Skeletal muscle tissue (tissue), 4 donors: Measurements from ENCODE around the gene RBM38. TPM values are rescaled to one million over a fixed set of nuclear protein-coding genes. Genes with fewer than 3 reads are reported as not detected.

Experiments
- H3K27ac ChIP-seq: one replicate; pipeline ENCODE4 v1.7.0; 2013; ENCODE audit warnings: mild to moderate bottlenecking, low read depth, low read length, inconsistent platforms
- H3K27me3 ChIP-seq, 3 donors: one replicate each; pipeline ENCODE4 v1.7.0; 2013; ENCODE audit warnings: low read length in 3 of 3; ENCODE audit not compliant: control insufficient read depth in 3 of 3, insufficient read depth in 3 of 3
- H3K36me3 ChIP-seq, 3 donors: one replicate each; pipeline ENCODE4 v1.7.0; 2013; ENCODE audit warnings: low read length in 3 of 3; ENCODE audit not compliant: control insufficient read depth in 3 of 3, insufficient read depth in 3 of 3
- H3K4me1 ChIP-seq, 3 donors: one replicate each; pipeline ENCODE4 v1.7.0; 2013; ENCODE audit warnings: low read length in 3 of 3, mild to moderate bottlenecking in 3 of 3; ENCODE audit not compliant: control insufficient read depth in 3 of 3, insufficient read depth in 3 of 3
- H3K4me3 ChIP-seq, 3 donors: one replicate each; pipeline ENCODE4 v1.7.0; 2013; ENCODE audit warnings: low read length in 3 of 3
- H3K9ac ChIP-seq, 3 donors: one replicate each; pipeline ENCODE4 v1.7.0; 2013; ENCODE audit warnings: low read length in 3 of 3, mild to moderate bottlenecking in 3 of 3, moderate library complexity in 2 of 3, low read depth in 1 of 3
- H3K9me3 ChIP-seq, 3 donors: one replicate each; pipeline ENCODE4 v1.7.0; 2013; ENCODE audit warnings: low read length in 3 of 3; ENCODE audit not compliant: control insufficient read depth in 3 of 3
- total RNA-seq: library from RNA; depleted of rRNA; stranded (reverse); fragments of >200 nt; gene quantifications from one replicate; pipeline ENCODE4 v1.2.3, GENCODE V29; 2014
- donor health status: Osteomylitis.

RBM38 gene
- total RNA-seq, 1 donor from 2014 or later, result 60.0 TPM

GRCh38 chr20:57445774-57446173 lies 54.6 kb downstream of the RBM38 start:
- Histone ChIP-seq H3K27me3 (no peaks in the 10 kb centered on the region), H3K4me1 (peaks cover 53 to 86% (median 76%) of the 10 kb centered on the region in 3 donors), H3K36me3 (no peaks in the 10 kb centered on the region), H3K9ac (peak overlapping the region in 1 of 3 donors; percentile 66), H3K9me3 (no peaks in the 10 kb centered on the region), H3K27ac (peak overlapping the region; percentile 78), H3K4me3 (peak overlapping the region in 1 of 3 donors; percentile 35)

- H3K4me1 ChIP-seq, result peaks cover 45 to 77% (median 72%) of the 10 kb centered on the region in 3 donors
- H3K9ac ChIP-seq, result peak overlapping the region in 1 of 3 donors; percentile 66
- no peak overlapping the region for H3K27ac ChIP-seq
- H3K4me3 ChIP-seq, result no peak overlapping the region
- H3K27me3 ChIP-seq, result no peaks in the 10 kb centered on the region
- H3K36me3 ChIP-seq, result no peaks in the 10 kb centered on the region
- H3K9me3 ChIP-seq, result no peaks in the 10 kb centered on the region
Observed at GRCh38 chr20:57448764-57449354, 57.7 kb downstream of the RBM38 start.

GRCh38 chr20:57449398-57450354 lies 58.5 kb downstream of the RBM38 start:
- H3K27me3 ChIP-seq, result no peaks in the 10 kb centered on the region
- peaks cover 45 to 75% (median 67%) of the 10 kb centered on the region in 3 donors for H3K4me1 ChIP-seq
- peak overlapping the region in 2 of 3 donors; percentile 14 to 66 for H3K9ac ChIP-seq
- H3K9me3 ChIP-seq, result no peaks in the 10 kb centered on the region
- H3K27ac ChIP-seq, result peak overlapping the region; percentile 51
- no peaks in the 10 kb centered on the region for H3K36me3 ChIP-seq
- H3K4me3 ChIP-seq, result peak overlapping the region in 2 of 3 donors; percentile 17 to 32

DNA sequence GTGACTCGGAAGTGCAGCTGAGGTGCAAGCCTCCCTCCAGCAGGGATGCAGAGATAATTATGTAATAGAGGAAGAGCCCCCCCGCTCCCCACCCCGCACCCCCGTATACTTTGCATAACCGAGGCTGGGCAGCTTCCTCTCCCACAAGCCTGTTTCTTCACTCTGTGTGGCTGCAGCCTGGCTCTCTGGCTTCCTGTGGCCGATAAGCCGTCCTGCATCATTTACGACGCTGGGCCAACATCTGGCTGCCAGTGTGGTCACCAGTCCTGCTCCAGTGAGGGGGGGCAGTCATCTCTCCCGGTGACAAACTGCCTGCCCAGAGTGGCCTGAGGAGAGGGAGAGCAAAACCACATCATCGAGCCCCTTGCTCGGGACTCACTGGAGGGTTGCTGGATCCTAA lies 59.2 kb downstream of the RBM38 start:
- H3K27me3 ChIP-seq, result no peaks in the 10 kb centered on the region
- peaks cover 45 to 67% (median 60%) of the 10 kb centered on the region in 3 donors for H3K4me1 ChIP-seq
- peak overlapping the region; percentile 51 for H3K27ac ChIP-seq
- H3K36me3 ChIP-seq, result no peaks in the 10 kb centered on the region
- no peaks in the 10 kb centered on the region for H3K9me3 ChIP-seq
- peak overlapping the region in 1 of 3 donors; percentile 5 for H3K4me3 ChIP-seq
- peak overlapping the region in 1 of 3 donors; percentile 45 for H3K9ac ChIP-seq

DNA sequence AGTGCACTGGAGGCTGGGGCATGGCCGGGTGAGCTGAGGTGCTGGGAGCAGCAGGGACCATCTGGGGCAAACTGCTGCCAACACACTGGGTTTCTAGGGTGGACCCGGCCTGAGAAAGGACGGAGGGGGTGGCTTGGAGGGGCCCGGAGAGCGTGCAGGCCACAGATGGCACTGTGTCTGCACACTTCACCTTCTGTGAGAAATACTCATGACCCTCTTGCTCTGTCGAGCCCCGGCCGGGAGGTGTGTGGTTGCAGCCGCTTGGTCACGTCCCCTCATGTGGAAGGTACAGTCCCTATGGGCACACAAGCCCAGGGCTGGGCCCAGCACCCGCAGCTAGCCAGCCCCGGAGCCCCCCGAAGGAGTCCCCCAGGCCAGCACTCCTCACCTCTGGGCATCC lies 59.7 kb downstream of the RBM38 start:
- H3K36me3 ChIP-seq, result no peaks in the 10 kb centered on the region
- peak overlapping the region in 1 of 3 donors; percentile 45 for H3K9ac ChIP-seq
- H3K9me3 ChIP-seq, result no peaks in the 10 kb centered on the region
- no peaks in the 10 kb centered on the region for H3K27me3 ChIP-seq
- H3K27ac ChIP-seq, result no peak overlapping the region
- peaks cover 40 to 62% (median 55%) of the 10 kb centered on the region in 3 donors for H3K4me1 ChIP-seq
- no peak overlapping the region for H3K4me3 ChIP-seq

GRCh38 chr20:57451431-57451794 lies 60.2 kb downstream of the RBM38 start:
- Histone ChIP-seq H3K36me3 (no peaks in the 10 kb centered on the region), H3K4me3 (no peak overlapping the region), H3K9me3 (no peaks in the 10 kb centered on the region), H3K27ac (no peak overlapping the region), H3K9ac (peak overlapping the region in 2 of 3 donors; percentile 3 to 62), H3K27me3 (no peaks in the 10 kb centered on the region), H3K4me1 (peaks cover 40 to 58% (median 54%) of the 10 kb centered on the region in 3 donors)

DNA sequence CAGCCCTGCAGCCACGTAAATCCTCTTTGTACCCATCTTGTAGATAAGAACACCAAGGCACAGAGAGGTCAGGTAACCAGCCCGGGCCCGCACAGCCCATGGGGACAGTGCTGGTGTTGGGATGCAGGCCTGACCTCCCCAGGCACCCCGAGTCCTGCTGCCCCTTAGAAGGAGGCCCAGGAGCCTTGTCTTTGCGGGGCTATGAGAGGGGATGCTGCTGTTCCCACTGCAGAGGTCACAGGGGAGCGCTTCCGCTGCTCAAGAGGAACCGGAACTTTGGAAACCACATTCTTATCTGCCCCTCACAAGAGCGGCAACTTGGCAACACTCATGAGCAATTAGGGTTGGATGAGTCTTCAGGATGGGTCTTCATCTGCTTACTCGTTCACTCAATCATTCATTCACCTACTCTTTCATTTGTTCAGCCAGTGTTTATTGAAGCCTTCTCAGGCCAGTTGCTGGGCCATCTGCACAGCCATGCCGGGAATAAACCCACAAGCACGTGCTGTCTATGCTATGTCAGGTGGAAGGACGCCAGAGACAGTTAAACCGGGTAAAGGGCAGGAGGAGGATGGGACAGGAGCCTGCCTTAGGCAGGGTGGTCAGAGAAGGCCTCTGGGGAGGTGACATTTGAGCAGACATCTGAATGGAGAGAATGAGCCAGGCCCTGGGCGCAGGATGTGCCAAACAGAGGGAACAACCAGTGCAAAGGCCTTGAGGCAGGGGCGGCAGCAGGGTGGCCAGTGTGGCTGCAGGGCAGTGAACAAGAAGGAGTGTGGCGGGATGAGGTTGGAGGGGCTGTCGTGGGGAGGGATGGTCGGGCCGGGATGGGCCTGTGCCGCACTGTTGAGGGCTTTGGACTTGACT lies 60.8 kb downstream of the RBM38 start:
- no peaks in the 10 kb centered on the region for H3K27me3 ChIP-seq
- H3K4me1 ChIP-seq, result peaks cover 38 to 52% (median 50%) of the 10 kb centered on the region in 3 donors
- peak overlapping the region in 1 of 3 donors; percentile 29 for H3K4me3 ChIP-seq
- H3K9me3 ChIP-seq, result no peaks in the 10 kb centered on the region
- H3K36me3 ChIP-seq, result no peaks in the 10 kb centered on the region
- peak overlapping the region in 2 of 3 donors; percentile 3 to 62 for H3K9ac ChIP-seq
- H3K27ac ChIP-seq, result peak overlapping the region; percentile 64

GRCh38 chr20:57455386-57455785 lies 64.2 kb downstream of the RBM38 start:
- no peaks in the 10 kb centered on the region for H3K27me3 ChIP-seq
- H3K27ac ChIP-seq, result no peak overlapping the region
- H3K4me3 ChIP-seq, result no peak overlapping the region
- no peaks in the 10 kb centered on the region for H3K9me3 ChIP-seq
- H3K36me3 ChIP-seq, result no peaks in the 10 kb centered on the region
- H3K9ac ChIP-seq, result no peak overlapping the region
- peaks cover 37 to 53% (median 50%) of the 10 kb centered on the region in 3 donors for H3K4me1 ChIP-seq

DNA sequence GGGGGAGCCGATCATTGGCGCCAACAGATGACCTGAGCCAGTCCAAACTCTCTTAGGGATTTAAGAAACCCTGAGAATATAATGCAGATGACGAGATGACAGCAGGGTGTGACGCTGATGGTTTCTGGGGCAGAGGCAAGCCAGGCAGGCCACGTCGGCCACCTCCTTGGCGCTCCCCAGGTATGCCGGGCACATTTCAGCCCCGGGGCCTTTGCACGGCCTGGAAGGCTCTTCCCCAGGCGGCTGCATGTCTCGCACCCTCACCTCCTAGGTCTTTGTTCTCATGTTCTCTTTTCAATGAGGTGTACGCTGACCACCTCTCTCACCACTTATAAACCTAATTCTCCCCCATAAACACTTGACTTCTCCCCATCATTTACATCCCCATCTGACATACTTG lies 64.9 kb downstream of the RBM38 start:
- no peak overlapping the region for H3K4me3 ChIP-seq
- no peak overlapping the region for H3K27ac ChIP-seq
- H3K4me1 ChIP-seq, result peaks cover 30 to 52% (median 43%) of the 10 kb centered on the region in 3 donors

More for the DNA sequence above, 64.9 kb downstream of the RBM38 start:
- H3K27me3 ChIP-seq, result no peaks in the 10 kb centered on the region
- H3K9me3 ChIP-seq, result no peaks in the 10 kb centered on the region
- H3K36me3 ChIP-seq, result no peaks in the 10 kb centered on the region
- H3K9ac ChIP-seq, result no peak overlapping the region
